Midbrain (tissue), 1 donor: ENCODE results near the gene BIRC2.
"Not testable (repeated sequence)": the region's sequence is repeated elsewhere in the genome, so short reads cannot be mapped to it uniquely, and the experiment has no call there.

ENCODE experiments used
- DNase-seq: peaks from one replicate; lab custom pipeline; 2025; lab: John Stamatoyannopoulos, UW

BIRC2 gene

DNA sequence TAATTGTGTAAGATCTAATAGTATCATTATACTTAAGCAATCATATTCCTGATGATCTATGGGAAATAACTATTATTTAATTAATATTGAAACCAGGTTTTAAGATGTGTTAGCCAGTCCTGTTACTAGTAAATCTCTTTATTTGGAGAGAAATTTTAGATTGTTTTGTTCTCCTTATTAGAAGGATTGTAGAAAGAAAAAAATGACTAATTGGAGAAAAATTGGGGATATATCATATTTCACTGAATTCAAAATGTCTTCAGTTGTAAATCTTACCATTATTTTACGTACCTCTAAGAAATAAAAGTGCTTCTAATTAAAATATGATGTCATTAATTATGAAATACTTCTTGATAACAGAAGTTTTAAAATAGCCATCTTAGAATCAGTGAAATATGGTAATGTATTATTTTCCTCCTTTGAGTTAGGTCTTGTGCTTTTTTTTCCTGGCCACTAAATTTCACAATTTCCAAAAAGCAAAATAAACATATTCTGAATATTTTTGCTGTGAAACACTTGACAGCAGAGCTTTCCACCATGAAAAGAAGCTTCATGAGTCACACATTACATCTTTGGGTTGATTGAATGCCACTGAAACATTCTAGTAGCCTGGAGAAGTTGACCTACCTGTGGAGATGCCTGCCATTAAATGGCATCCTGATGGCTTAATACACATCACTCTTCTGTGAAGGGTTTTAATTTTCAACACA is 23.3 kb upstream of the BIRC2 start:
- DNase-seq, result no peak

DNA sequence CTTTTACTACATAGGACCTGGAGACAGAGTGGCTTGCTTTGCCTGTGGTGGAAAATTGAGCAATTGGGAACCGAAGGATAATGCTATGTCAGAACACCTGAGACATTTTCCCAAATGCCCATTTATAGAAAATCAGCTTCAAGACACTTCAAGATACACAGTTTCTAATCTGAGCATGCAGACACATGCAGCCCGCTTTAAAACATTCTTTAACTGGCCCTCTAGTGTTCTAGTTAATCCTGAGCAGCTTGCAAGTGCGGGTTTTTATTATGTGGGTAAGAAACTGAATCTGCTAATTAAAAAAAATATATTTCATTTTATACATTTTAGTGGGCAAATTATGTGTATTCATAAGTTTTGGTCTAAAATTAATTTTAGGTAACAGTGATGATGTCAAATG is 21.9 kb upstream of the BIRC2 start:
- no peak for DNase-seq

- no peak for DNase-seq
Observed at GRCh38 chr11:102328748-102329147, 18.3 kb upstream of the BIRC2 start.

DNA sequence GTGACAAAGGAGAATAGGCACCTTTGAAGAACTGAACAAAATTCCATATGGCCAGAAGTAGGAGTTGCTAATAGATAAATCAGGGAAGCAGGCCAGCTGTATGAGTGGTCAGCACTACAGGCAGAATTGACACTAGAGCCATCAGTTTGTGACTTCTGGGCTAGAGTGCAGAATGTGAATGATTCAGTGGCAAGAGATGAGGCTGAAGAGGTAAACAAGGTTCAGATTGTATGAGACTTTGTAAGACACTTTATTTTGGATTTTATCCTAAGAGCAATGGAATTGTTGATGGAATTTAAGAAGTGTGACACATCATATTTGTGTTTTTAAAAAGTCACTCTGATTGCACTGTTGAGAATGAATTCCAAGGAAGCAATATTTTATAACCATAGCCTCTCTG is 16.8 kb upstream of the BIRC2 start:
- DNase-seq, result no peak

DNA sequence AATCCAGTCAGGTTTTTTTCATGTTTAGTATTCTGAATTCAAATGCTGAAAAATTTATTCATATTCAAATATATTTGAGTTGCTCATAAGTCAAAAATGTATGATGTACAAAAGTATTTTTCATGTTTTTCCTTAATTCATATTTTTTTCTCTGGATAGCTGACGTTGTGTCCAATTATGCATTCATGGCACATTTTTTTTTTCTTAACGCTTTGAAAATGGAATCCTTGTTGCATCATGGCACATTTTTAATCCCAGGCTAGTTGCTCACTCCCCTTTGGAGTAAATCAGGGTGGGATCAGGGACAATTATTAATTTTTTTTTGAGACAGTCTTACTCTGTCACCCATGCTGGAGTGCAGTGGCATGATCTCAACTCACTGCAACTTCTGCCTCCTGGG is 15.7 kb upstream of the BIRC2 start:
- no peak for DNase-seq

GRCh38 chr11:102332611-102332994 is 14.4 kb upstream of the BIRC2 start:
- no peak for DNase-seq

- no peak for DNase-seq
Observed at GRCh38 chr11:102338479-102339010, 8.5 kb upstream of the BIRC2 start.

DNA sequence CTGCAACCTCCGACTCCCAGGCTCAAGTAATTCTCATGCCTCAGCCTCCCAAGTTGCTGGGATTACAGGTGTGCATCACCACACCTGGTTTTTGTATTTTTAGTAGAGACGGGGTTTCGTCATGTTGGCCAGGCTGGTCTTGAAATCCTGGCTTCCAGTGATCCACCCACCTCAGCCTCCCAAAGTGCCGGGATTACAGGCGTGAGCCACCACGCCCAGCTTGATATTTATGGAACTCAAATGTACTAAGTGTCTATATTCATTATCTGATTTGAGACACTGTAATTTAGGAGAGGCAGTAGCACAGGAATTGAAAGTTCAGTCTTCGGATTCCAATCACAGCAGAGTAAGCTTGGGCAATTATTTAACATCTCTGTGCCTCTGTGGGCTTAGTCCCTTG is 5.7 kb upstream of the BIRC2 start:
- not testable (repeated sequence) for DNase-seq

GRCh38 chr11:102341844-102342318 is 5.1 kb upstream of the BIRC2 start:
- peak; percentile 68 for DNase-seq

GRCh38 chr11:102343809-102344208 is 3.2 kb upstream of the BIRC2 start:
- no peak for DNase-seq

DNA sequence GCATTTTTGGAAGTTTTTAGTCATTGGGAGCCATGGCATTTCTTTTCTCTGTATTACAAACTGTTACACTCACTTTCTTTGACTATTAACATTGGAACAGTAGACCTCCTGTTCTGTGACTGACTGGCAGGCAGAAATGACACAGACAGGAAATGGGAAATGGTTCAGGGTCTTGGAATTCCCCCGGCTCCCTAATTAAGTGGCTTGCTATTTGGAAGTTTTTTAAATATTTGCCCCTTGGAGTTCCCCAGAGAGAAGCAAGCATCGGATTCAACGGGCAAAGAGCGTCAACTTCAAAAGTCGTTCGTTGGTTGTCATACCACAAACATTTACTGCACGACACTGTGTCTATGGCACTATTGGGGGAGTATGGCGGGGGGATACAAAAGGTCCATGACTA is 1.1 kb upstream of the BIRC2 start:
- DNase-seq, result no peak

DNA sequence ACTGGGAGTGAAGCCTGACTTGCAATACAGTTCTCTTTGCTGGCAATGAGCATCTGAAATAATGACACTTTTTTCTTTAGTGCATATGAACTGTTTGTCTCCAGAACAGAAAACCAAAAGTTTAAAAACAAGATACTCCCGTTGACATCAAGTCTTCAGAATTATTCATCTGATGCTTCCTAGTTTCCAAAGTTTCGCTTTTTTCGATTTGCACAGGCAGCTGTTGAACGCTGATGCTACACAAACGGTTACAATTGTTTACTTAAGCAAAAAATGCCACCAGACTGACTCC is 612 bp upstream of the BIRC2 start:
- DNase-seq, result peak; percentile 82

- peak; percentile 72 for DNase-seq
Observed at GRCh38 chr11:102347462-102348370, 702 bp downstream of the BIRC2 start.

DNA sequence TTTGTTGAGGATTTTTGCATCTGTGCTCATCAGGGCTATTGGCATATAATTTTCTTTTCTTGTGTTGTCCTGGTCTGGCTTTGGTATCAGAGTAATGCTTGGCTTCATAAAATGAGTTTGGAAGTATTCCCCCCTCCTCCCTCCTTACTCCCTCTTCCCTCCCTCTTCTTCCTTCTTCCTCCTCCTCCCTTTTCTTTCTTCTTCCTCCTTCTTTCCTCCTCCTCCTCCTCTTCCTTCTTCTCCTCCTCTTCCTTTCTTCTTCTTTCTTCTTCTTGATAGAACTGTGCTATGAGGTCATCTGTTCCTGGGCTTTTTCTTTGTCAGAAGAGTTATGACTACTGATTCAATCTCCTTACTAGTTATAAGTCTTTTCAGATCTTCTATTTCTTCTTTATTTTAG is 10.1 kb downstream of the BIRC2 start:
- no peak for DNase-seq

- no peak for DNase-seq
Observed at GRCh38 chr11:102359372-102359771, 12.4 kb downstream of the BIRC2 start.

DNA sequence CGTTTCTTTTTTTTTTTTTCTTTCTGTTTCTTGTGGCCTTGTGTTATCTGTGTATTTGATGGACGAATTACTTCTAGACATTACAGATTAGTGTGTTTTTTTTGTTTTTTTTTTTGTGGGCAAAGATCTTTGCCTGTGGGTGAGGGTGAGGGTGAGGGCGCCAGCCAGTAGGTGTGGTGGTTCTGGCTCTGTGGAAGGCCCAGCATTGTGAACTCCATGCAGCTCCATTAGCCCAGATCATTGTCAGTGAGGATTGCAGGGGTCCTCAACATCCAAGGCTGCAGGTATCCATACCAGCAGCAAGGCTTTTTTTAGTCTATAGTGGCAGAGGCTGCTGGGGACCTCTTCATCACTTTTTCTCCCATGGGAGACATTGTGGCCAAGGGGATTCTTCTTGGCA is 13.7 kb downstream of the BIRC2 start:
- no peak for DNase-seq

- DNase-seq, result no peak
Observed at GRCh38 chr11:102361086-102362031, 14.3 kb downstream of the BIRC2 start.

DNA sequence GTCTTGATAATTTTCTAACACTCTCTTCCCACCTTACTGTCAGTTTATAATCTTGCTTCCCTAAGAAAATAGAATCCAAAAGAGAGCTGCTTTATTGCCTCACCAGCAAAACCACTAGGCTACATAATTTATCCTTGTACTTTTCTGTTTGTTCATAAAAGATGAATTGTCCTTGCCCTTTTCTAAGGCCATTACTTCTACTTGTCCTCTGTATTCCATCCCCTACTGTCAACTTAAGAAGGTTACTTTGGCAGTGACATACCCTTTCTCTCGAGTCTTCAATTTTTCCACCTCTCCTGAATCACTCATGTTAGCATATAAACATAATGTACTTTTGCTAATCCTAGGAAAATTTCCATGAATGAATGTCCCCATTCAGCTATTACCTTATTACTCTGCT is 18.0 kb downstream of the BIRC2 start:
- no peak for DNase-seq

DNA sequence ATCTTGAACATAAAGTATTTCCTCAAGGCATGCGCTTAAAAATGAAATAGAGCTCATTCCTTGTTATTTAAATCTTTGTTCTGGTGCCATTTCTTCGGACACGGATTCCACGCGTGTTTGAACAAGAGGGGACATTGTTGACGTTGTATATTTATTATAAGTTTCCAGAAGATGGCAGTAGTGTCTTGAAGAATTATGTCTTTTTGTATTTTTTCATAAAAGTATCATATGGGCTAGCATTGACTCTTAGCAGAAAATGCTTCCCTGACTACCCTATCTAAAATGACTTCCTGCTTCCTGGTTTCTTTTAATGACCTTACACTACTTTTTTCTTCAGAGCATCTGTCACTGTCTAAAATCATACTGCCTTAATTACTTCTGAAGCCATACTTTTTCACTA is 20.4 kb downstream of the BIRC2 start:
- DNase-seq, result peak; percentile 3

DNA sequence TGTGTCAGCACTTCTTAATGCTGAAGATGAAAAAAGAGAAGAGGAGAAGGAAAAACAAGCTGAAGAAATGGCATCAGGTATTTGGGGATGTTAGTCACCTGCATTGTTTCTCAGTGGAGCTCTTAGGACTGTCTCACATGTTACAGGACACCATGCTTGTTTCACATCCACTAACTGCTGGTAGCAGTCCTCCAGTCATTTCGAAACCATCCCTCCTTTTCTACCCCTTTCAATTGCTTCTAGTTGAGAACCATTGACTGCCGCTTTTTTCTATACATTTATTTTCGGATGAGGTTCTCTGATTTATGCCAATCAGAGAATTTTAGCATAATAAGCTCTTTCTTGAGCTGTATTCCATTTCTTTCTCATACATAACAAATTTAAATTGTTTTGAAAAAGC is 21.5 kb downstream of the BIRC2 start:
- no peak for DNase-seq

DNA sequence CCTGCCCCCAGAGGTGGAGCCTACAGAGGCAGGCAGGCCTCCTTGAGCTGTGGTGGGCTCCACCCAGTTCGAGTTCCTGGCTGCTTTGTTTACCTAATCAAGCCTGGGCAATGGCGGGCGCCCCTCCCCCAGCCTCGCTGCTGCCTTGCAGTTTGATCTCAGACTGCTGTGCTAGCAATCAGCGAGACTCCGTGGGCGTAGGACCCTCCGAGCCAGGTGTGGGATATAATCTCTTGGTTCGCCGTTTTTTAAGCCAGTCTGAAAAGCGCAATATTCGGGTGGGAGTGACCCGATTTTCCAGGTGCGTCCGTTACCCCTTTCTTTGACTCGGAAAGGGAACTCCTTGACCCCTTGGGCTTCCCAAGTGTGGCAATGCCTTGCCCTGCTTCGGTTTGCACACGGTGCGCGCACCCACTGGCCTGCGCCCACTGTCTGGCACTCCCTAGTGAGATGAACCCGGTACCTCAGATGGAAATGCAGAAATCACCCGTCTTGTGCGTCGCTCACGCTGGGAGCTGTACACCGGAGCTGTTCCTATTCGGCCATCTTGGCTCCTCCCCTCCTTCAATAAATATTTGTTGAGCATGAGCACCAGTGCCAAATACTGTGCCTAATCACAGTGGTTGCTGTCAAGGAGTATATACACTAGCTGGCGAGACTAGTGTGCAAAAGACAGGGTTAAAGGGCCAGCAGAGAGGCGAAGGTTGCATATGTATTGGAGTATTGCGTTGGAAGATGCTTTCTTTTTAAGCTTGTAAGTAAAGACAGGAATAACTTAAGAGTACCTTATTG is 27.8 kb downstream of the BIRC2 start:
- not testable (repeated sequence) for DNase-seq
